Embryonic facial prominence (tissue), 1 donor: ENCODE results near the gene GALNT1.
"Not testable (repeated sequence)": the region's sequence is repeated elsewhere in the genome, so short reads cannot be mapped to it uniquely, and the experiment has no call there.

Source experiments
- DNase-seq: peaks from one replicate; pipeline ENCODE4 v3.0.0-alpha.2; 2016; ENCODE audit errors: extremely low spot score

The GALNT1 gene

DNA sequence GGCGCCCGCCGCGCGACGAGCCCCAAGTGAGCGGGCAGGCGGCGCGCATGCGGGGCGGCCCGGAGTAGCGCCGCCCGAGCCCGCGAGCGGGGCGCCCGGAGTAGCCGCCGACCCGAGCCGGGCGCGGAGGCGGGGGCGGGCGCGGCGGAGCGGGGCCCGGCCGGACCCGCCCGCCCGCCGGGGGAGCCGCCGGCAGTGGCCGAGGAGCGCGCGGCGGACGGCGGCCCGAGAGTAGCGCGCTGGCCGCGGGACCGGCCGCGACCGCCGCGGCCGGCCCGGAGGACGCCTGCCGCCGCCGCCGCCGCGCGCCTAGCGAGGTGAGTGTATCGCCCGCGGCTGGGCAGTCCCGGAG lies at the start of gene GALNT1:
Gene GALNT1, plus strand, starts transcription at position 195 of the 352 bp plus-strand sequence. CDS start 72,923 bp downstream, outside the sequence.
- DNase-seq: no peak

GRCh38 chr18:35533916-35534405 lies 47.6 kb upstream of the GALNT1 start:
- DNase-seq: no peak

GRCh38 chr18:35535297-35535696 lies 46.2 kb upstream of the GALNT1 start:
- no peak for DNase-seq

GRCh38 chr18:35542356-35542755 lies 39.2 kb upstream of the GALNT1 start:
- DNase-seq: no peak

GRCh38 chr18:35547008-35547605 lies 34.4 kb upstream of the GALNT1 start:
- DNase-seq: no peak

- DNase-seq: no peak
Measured at GRCh38 chr18:35549564-35549963, 32.0 kb upstream of the GALNT1 start.

DNA sequence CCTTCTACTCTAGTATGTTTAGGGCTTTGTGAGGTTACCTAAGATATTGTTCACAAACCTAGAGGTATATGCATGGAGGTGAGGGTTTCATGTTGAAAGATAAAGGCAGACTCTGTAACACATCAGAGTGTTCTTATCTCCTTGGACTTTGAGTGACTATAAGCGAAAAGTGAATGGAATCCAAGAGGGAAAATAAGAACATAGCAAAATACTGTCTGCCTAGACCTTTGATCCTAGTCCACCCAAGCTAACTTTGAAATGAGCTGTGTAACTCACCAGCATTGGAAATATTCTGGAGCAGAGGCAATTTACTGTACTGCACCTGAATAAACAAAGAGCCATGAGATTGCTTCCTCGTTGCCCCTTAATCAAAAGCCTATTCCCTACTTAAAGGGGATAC lies 28.2 kb upstream of the GALNT1 start:
- no peak for DNase-seq

DNA sequence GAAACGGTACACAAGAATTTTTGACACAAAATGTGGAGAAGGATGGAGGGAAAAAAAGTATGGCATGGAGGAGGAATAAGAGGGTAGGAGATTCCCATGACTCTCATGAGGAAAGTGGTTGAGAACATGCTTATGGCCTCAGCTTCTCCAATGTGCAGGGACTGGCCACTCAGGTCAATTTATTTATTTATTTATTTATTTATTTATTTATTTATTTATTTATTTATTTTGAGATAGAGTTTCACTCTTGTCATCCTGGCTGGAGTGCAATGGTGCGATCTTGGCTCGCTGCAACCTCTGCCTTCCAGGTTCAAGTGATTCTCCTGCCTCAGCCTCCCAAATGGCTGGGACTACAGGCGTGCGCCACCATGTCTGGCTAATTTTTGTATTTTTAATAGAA lies 26.0 kb upstream of the GALNT1 start:
- not testable (repeated sequence) for DNase-seq

GRCh38 chr18:35559867-35560266 lies 21.7 kb upstream of the GALNT1 start:
- DNase-seq: no peak

DNA sequence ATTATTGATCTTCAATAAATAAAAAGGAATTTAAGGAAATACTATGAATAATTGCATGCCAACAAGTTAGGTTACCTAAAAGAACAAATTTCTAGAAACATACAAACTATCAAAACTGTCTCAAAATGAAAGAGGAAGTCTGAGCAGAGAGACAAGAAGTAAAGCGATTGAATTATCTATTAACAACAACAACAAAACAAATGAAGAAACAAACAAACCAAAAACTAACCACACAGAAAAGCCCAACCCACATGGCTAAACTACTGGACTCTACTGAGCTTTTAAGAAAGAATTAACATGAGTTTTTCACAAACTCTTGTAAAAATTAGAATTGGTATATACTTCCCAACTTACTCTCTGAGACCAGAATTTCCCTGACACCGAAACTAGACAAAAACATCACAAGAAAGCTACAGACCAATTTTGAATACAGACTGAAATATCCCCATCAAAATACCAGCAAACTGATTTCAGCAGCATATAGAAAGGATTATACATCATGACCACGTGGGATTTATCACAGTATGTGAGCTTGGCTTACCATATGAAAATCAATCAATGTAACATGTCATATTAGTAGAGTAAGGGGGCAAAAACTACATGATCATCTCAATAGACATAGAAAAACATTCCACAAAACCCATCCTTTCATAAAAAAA lies 16.6 kb upstream of the GALNT1 start:
- no peak for DNase-seq

DNA sequence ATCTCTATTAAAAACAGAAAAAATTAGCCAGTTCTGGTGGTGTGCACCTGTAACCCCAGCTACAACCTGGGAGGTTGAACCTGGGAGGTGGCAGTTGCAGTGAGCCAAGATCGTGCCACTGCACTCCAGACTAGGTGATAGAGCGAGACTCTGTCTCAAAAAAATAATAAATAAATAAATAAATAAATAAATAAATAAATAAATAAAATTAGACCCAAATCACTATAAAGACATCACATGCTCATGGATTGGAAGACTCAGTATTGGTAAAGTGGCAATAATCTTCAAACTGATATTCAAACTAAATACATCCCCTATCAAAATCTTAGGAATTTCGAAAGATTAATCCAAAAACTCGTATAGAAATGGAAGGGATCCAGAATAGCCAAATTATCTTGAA lies 15.5 kb upstream of the GALNT1 start:
- DNase-seq: no peak

- DNase-seq: no peak
Measured at GRCh38 chr18:35570182-35570581, 11.4 kb upstream of the GALNT1 start.

DNA sequence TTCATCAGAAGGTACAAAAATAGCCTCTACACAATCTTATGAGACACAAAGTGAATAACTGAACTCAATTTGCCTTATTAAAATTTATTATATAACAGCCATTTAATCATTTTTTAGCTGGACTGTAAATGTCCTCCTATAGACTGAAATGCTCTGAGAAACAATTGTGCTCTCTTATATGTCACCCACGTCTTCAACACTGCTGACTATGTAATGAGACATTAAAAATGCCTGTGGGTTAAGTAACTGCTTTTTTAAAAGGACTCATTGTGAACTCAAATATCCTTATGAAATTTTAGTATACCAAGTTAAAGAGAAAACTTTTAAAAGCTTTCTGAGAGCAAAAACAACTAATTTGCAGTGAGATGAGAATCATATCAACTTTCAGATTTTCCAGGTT lies 10.4 kb upstream of the GALNT1 start:
- no peak for DNase-seq

DNA sequence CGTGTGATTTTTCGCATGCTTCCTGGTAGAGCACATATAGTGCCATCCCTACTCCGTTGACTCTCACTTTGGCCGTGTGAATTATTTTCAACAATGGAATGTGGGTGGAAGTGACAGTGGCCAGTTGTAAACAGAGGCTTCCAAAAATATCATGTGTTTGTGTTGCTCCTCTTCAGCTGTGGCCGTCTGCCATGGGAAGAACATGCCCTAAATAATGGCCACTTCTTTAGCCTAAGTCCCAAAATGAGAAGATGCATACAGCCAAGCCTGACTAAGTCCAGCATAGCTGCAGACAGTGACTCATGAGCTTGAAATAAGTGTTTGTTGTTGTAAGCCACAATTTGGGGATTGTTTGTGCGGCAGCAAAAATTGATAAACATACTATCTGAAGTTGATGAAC lies 8.9 kb upstream of the GALNT1 start:
- no peak for DNase-seq

GRCh38 chr18:35573531-35573930 lies 8.0 kb upstream of the GALNT1 start:
- DNase-seq: no peak

- not testable (repeated sequence) for DNase-seq
Measured at GRCh38 chr18:35576240-35576845, 5.2 kb upstream of the GALNT1 start.

DNA sequence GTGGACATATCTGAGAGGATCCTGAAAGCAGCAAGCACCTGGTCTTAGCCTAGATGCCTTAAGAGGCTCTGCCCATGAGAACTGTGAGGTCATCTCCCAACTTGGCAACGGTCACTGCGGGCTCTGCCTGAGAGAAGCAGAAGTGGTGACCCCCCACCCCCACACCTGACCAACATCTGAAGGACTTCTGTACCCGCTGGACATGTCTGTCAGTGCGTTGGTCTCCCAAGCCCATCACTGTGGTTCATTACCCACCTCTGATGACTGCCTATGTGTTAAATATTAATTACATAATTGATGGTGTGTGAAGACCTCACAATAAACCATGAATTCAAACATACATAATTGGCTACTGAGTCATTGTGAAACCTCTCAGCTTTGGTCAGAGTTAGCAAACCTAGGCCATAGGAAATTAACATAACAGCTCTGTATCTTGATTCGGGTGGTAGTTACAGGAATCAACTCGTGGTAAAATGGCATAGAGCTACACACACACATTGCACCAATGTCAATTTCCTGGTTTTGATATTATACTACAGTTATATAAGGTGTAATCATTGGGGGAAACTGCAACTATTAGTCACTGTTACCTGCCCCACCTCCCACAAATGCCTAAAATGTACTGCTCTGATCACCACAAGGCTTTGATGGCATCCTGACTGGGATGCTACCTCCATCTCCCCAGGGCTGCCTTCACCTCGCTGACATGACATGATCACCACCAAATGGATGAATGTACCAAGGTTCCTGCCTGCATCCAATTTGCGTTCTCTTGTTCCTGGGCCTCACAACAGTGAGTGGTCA lies 4.3 kb upstream of the GALNT1 start:
- no peak for DNase-seq

GRCh38 chr18:35578481-35578880 lies 3.1 kb upstream of the GALNT1 start:
- DNase-seq: no peak

DNA sequence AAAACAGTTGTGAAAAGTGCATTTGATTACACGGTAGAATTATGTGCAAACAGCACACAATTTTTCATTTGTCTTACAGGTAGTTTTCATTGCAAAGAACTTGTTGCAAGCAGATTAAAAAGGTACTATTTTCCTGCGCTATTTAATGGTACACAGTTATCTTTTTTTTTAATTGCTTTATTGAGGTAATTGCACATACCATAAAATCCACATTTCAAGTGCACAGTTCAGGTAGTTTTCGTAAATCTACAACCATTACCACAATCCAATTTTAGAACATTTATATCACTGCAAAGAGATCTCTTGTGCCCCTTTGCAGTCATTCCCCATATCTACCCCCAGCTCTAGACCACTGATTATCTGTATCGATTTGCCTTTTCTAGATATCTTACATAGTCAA lies 2.6 kb upstream of the GALNT1 start:
- DNase-seq: no peak

DNA sequence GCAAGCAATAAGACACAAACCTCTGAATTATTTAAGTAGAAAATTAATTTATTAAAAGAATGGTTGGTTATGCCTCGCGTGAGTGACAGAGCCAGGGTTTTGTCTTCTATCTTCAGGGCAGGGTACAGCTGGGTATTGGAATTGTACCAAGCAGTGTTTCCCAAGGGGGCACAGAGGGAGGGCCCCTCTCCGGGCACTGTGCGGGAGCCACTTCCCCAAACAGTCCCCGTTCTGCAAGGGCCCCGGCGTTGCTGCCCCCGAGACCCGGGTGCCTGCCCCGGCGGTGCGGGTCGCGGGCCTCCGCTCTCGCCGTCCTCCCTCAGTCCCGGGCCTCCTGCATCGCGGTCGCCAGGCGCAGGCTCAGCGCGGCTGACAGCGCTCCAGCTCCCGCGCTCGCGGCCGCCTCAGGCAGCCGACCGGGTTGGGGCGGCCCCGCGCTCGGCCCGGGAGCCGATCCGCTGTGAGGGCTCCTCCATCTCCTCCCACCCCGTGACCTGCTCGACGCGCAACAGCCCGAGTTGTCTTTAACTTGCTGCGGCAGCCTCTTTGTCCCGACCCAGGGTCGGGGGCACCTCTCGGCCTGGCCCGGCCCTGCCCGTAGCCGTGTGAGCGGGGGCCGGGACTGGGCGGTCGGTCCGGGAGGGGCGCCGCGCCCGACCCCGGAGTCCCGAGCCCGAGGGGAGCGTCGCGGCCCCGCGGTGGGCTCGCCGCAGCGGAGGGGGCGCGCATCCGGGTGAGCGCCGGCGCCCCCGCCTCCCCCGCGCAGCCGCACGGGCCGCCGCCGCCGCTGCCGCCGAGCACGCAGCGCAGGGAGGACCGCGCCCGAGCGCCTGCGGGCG lies 620 bp upstream of the GALNT1 start:
- DNase-seq: peak; percentile 29

DNA sequence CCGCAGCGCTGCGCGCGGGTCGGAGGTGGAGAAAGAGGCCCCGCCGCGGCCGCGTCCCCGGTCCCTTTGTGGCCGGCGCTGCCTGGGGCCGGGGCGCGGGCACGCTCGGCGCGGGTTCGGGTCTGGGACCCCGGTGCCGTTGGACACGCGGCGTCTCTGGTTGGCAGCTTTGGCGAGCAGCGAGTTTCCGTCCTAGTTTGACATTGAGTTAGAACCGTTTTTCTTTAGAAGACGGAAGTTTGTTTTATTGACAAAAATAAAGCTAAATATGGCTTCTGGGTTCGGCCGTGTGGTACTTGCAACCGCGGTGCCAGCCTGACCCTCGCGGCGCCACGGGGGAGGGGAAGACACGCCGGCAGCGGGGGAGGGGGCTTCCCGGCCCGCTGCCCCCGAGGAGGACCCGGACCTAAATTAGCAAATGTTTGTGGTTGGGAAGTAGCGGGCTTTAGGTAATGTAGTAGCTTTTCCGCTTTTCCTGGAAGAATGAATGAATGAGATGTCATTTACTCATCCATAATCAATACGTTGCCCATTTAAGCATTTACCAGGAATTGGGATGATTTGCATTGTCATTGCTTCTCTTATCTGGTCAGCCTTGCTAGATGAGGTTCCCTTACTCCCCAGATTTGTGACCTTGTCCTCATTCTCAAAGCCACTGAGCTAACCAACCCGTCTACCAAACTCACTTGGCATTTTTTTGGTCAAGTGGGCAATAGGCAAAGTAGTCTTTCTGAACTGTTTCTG lies 530 bp downstream of the GALNT1 start:
- no peak for DNase-seq
